KMS-11 (cell line): ENCODE data around the gene SH2D7.
A peak's percentile ranks its signal among the peaks of the same experiment; 100 is the strongest.

Experiments
- H2AFZ ChIP-seq: fragments of 200-600 bp; sonication (generic); 2 replicates; pipeline ENCODE4 v1.6.1; 2016; ENCODE audit warnings: antibody characterized with exemption, mixed run types, low read depth
- H3K27ac ChIP-seq: fragments of 200-600 bp; sonication (generic); 2 replicates; pipeline ENCODE4 v1.6.1; 2016; ENCODE audit warnings: mild to moderate bottlenecking, mixed run types
- H3K27me3 ChIP-seq: fragments of 200-600 bp; sonication (generic); 2 replicates; pipeline ENCODE4 v1.6.1; 2017; ENCODE audit warnings: mild to moderate bottlenecking, low read depth, mixed run types, moderate library complexity; ENCODE audit not compliant: insufficient read depth
- H3K36me3 ChIP-seq: fragments of 200-600 bp; sonication (generic); 2 replicates; pipeline ENCODE4 v1.6.1; 2017; ENCODE audit warnings: mild to moderate bottlenecking, mixed run types; ENCODE audit not compliant: insufficient read depth
- H3K4me1 ChIP-seq: fragments of 200-600 bp; sonication (generic); 2 replicates; pipeline ENCODE4 v1.6.1; 2016; ENCODE audit warnings: mild to moderate bottlenecking, low read depth, mixed run types; ENCODE audit not compliant: poor library complexity, severe bottlenecking
- H3K4me2 ChIP-seq: fragments of 200-600 bp; sonication (generic); 2 replicates; pipeline ENCODE4 v1.7.0; 2016; ENCODE audit warnings: mild to moderate bottlenecking, mixed run types
- H3K4me3 ChIP-seq: fragments of 200-600 bp; sonication (generic); IDR thresholded peaks from 2 replicates; pipeline ENCODE4 v1.6.1; 2017; ENCODE audit warnings: low read depth, low read length, mixed read lengths; ENCODE audit not compliant: insufficient read depth
- H3K79me2 ChIP-seq: fragments of 200-600 bp; sonication (generic); 2 replicates; pipeline ENCODE4 v1.6.1; 2016; ENCODE audit warnings: low read depth, mixed run types; ENCODE audit not compliant: insufficient read depth
- H3K9ac ChIP-seq: fragments of 200-600 bp; sonication (generic); 2 replicates; pipeline ENCODE4 v1.6.1; 2016; ENCODE audit warnings: mild to moderate bottlenecking, mixed run types
- H4K20me1 ChIP-seq: fragments of 200-600 bp; sonication (generic); 2 replicates; pipeline ENCODE4 v1.6.1; 2016; ENCODE audit warnings: mild to moderate bottlenecking, mixed run types; ENCODE audit not compliant: insufficient read depth
- CTCF ChIP-seq: fragments of 200-600 bp; sonication (generic); conservative IDR thresholded peaks from 2 replicates; pipeline ENCODE4 v1.6.1; 2017; ENCODE audit warnings: low read depth, mild to moderate bottlenecking, antibody characterized with exemption, low read length, moderate library complexity, mixed read lengths

SH2D7 gene

GRCh38 chr15:78130466-78131294 is 38.3 kb downstream of the SH2D7 start:
- TF ChIP-seq CTCF, result no peak
- Histone ChIP-seq H3K27ac (no peak overlapping the region), H2AFZ (peak overlapping the region; percentile 99), H4K20me1 (no peaks in the 10 kb centered on the region), H3K79me2 (no peaks in the 10 kb centered on the region), H3K4me3 (no peak overlapping the region), H3K9ac (no peak overlapping the region), H3K27me3 (no peaks in the 10 kb centered on the region), H3K4me1 (peaks cover 22% of the 10 kb centered on the region), H3K36me3 (no peaks in the 10 kb centered on the region), H3K4me2 (no peak overlapping the region)

DNA sequence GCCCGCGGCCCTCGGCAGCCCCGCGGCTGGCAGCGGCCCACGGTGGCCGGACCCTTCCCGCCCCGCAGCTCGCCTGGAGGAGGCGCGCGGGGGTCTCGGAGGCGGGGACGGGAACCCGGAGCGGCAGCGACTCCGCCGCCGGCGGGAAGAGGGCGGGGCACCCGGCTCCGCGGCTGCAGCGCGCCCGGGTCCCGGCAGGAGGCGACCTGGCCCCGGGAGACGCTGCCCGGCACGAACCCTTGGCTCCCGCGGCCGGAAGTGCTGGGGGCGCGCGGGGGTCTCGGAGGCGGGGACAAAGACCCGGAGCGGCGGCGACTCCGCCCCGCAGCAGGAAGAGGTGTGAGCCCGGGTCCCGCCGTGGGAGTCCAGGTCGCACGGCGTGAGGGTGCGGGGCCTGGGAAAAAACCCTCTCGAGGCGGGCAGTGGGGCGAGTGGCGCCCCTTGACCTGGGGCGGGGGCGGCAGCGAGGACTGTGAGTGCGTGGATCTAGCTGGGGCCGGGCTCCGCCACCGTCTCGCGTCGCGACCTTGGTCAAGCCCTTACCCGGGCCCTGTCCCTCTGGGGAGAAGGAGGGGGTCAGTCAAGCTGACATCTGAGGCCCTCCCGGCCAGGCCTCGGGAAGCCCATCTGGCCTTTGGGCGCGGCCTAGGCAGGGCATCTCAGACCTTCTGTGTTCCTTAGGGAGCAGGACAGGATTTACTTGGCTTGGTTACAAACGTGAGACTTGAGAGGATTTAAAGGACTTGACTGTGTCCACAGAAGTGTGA is 39.1 kb downstream of the SH2D7 start, which contains the start of gene CIB2:
TSS of gene CIB2 (minus strand) at position 151 of the 767 bp plus-strand sequence. CDS start 230 bp downstream, outside the sequence.
- Histone ChIP-seq H2AFZ (peak within 1 kb of the TSS; percentile 99), H3K27ac (0 out of 2 replicates have a peak within 1 kb of the TSS, but pooled peaks have one; percentile 24), H3K79me2 (no peaks in the 10 kb centered on the region), H4K20me1 (no peaks in the 10 kb centered on the region), H3K4me3 (no peak within 1 kb of the TSS), H3K4me2 (peak within 1 kb of the TSS; percentile 81), H3K27me3 (no peaks in the 10 kb centered on the region), H3K4me1 (peaks cover 22% of the 10 kb centered on the region), H3K36me3 (no peaks in the 10 kb centered on the region), H3K9ac (peak within 1 kb of the TSS; percentile 85)
- TF ChIP-seq CTCF, result peak; percentile 39

- Histone ChIP-seq H3K4me2 (no peak overlapping the region), H3K79me2 (no peaks in the 10 kb centered on the region), H3K9ac (no peak overlapping the region), H3K27me3 (no peaks in the 10 kb centered on the region), H2AFZ (no peak overlapping the region), H3K36me3 (no peaks in the 10 kb centered on the region), H3K27ac (no peak overlapping the region), H4K20me1 (no peaks in the 10 kb centered on the region), H3K4me1 (peaks cover 22% of the 10 kb centered on the region), H3K4me3 (no peak overlapping the region)
- TF ChIP-seq CTCF, result no peak
Observed at GRCh38 chr15:78133801-78134200, 41.4 kb downstream of the SH2D7 start.

- no peaks in the 10 kb centered on the region for H3K27me3 ChIP-seq
- TF ChIP-seq CTCF, result no peak
- no peak overlapping the region for H3K27ac ChIP-seq
Observed at GRCh38 chr15:78139578-78139977, 47.2 kb downstream of the SH2D7 start.

More at GRCh38 chr15:78139578-78139977, 47.2 kb downstream of the SH2D7 start:
- no peaks in the 10 kb centered on the region for H3K36me3 ChIP-seq
- H3K4me2 ChIP-seq, result no peak overlapping the region
- no peaks in the 10 kb centered on the region for H4K20me1 ChIP-seq
- no peaks in the 10 kb centered on the region for H3K79me2 ChIP-seq
- H3K9ac ChIP-seq, result no peak overlapping the region
- no peak overlapping the region for H3K4me3 ChIP-seq
- H2AFZ ChIP-seq, result no peak overlapping the region
- no peaks in the 10 kb centered on the region for H3K4me1 ChIP-seq
